GM12873 (cell line): ENCODE data around the gene SIPA1L2.

Experiments used
- CTCF ChIP-seq: IDR thresholded peaks from 2 replicates; pipeline ENCODE4 v1.5.1; 2012; ENCODE audit warnings: low read depth, mild to moderate bottlenecking, moderate library complexity, low read length, control low read depth; ENCODE audit not compliant: insufficient read depth; ENCODE audit errors: missing control alignments

Gene SIPA1L2

DNA sequence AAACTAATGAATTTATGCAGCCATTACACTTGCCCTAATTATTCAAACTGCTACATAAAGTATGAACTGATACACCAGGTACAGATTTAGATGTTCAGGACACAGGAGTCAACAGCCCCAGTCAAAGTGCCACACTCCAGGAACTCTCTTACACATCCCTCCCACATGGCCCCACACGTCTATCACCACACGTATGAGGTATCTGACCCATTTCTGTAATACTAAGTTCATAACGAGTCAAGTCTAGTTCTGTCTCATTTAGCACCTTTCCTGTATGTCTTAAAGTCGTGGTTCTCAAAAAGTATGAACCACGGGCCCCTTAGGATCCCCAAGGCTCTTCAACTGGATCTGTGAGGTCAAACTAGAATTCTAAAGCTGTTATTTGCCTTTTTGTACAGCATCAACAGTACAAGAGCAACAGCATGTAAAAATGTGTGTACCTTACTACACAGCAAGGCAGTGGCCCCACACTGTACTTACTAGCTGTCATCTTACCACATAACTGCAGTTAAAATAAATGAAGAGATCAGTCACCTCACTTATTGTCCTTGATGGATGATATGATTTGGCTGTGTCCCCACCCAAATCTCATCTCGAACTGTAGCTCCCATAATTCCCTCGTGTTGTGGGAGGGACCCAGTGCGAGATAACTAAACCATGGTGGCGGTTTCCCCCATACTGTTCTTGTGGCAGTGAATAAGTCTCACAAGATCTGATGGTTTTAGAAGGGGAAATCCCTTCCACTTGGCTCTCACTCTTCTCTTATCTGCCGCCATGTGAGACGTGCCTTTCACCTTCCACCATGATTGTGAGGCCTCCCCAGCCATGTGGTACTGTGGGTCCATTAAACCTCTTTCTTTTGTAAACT is 42.6 kb downstream of the SIPA1L2 start:
- TF ChIP-seq CTCF, result no peak

GRCh38 chr1:232586679-232587078 is 43.3 kb downstream of the SIPA1L2 start:
- TF ChIP-seq CTCF, result no peak

GRCh38 chr1:232585486-232585885 is 44.4 kb downstream of the SIPA1L2 start:
- TF ChIP-seq CTCF, result no peak

DNA sequence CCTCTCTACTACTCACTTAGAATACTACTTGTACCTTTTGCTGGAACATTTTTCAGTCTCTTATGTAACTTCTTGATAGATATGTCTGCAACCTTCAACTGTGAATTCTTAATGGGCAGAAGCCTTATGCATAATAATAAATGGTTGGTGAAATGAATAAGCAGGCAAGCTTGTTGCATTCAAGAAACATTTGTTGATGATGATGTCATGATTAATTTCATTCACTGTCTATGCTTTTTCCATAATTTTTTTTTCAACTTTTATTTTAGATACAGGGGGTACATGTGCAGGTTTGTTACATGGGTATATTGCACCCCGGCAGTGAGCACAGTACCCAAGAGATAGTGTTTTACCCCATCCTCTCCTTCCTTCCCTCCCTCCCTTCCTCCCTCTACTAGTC is 48.0 kb downstream of the SIPA1L2 start:
- no peak for TF ChIP-seq CTCF
